Left ventricle myocardium inferior (tissue), 1 donor: ENCODE data around the gene NSDHL. TPM values are rescaled to one million over a fixed set of nuclear protein-coding genes. Genes with fewer than 3 reads are reported as not detected.

Source experiments
- DNase-seq: peaks from one replicate; pipeline ENCODE4 v3.0.0-alpha.2; 2020
- H3K27ac ChIP-seq: fragments of 200-600 bp; replicated peaks from 2 replicates; pipeline ENCODE4 v1.8.0; 2021
- H3K27me3 ChIP-seq: fragments of 200-600 bp; 2 replicates; pipeline ENCODE4 v1.8.0; 2021; ENCODE audit warnings: low read depth
- H3K36me3 ChIP-seq: fragments of 200-600 bp; 2 replicates; pipeline ENCODE4 v1.8.0; 2021
- H3K4me1 ChIP-seq: fragments of 200-600 bp; 2 replicates; pipeline ENCODE4 v1.8.0; 2021
- H3K4me3 ChIP-seq: fragments of 200-600 bp; 2 replicates; pipeline ENCODE4 v1.8.0; 2021; ENCODE audit warnings: mild to moderate bottlenecking, moderate library complexity
- H3K9me3 ChIP-seq: fragments of 200-600 bp; replicated peaks from 2 replicates; pipeline ENCODE4 v1.8.0; 2021
- CTCF ChIP-seq: fragments of 200-600 bp; IDR thresholded peaks from 2 replicates; pipeline ENCODE4 v1.8.0; 2021; ENCODE audit warnings: antibody characterized with exemption, mild to moderate bottlenecking, borderline replicate concordance
- intact Hi-C: fragments of 100-400 bp; cut with micrococcal nuclease; formaldehyde crosslinking; loops from one replicate; pipeline ENCODE4 v1.11.0; 2022
- total RNA-seq: library from RNA; stranded (reverse); fragmentation: NEBNext Ultra II Directional; extraction: Animal tissue kit (Norgen Biotek cat#: 25700); gene quantifications from one replicate; pipeline ENCODE4 v1.2.1, GENCODE V29; 2021
- donor health status: DM: no; HTN: yes; CAD: no; lungs with severe emphysema.

NSDHL gene
- total RNA-seq, 1 donor from 2014 or later = 11.4 TPM

GRCh38 chrX:152871260-152871659, 40.4 kb downstream of the NSDHL start:
- no peak for TF ChIP-seq CTCF
- H3K36me3 ChIP-seq = peaks cover 20% of the 10 kb centered on the region
- H3K4me1 ChIP-seq = no peaks in the 10 kb centered on the region
- no peak overlapping the region for H3K27ac ChIP-seq
- intact Hi-C loops = no loop called here
- H3K27me3 ChIP-seq = no peaks in the 10 kb centered on the region
- H3K4me3 ChIP-seq = no peak overlapping the region
- no peak for DNase-seq
- no peaks in the 10 kb centered on the region for H3K9me3 ChIP-seq

- Histone ChIP-seq H3K9me3 (no peaks in the 10 kb centered on the region), H3K36me3 (peaks cover 11% of the 10 kb centered on the region), H3K27me3 (no peaks in the 10 kb centered on the region), H3K27ac (no peak overlapping the region), H3K4me1 (no peaks in the 10 kb centered on the region), H3K4me3 (no peak overlapping the region)
- no peak for DNase-seq
- intact Hi-C loops = no loop called here
- no peak for TF ChIP-seq CTCF
Observed at GRCh38 chrX:152872522-152872921, 41.7 kb downstream of the NSDHL start.

GRCh38 chrX:152873361-152873760, 42.5 kb downstream of the NSDHL start:
- intact Hi-C loops = no loop called here
- no peak for DNase-seq
- no peak for TF ChIP-seq CTCF
- Histone ChIP-seq H3K27ac (no peak overlapping the region), H3K4me3 (no peak overlapping the region), H3K4me1 (no peaks in the 10 kb centered on the region), H3K27me3 (no peaks in the 10 kb centered on the region), H3K9me3 (no peaks in the 10 kb centered on the region), H3K36me3 (peaks cover 3% of the 10 kb centered on the region)

GRCh38 chrX:152876931-152877840, 46.3 kb downstream of the NSDHL start:
- no peaks in the 10 kb centered on the region for H3K4me1 ChIP-seq
- TF ChIP-seq CTCF = no peak
- no peak for DNase-seq
- H3K27ac ChIP-seq = no peak overlapping the region
- intact Hi-C loops = no loop called here
- H3K4me3 ChIP-seq = no peak overlapping the region
- no peaks in the 10 kb centered on the region for H3K9me3 ChIP-seq
- no peaks in the 10 kb centered on the region for H3K36me3 ChIP-seq
- no peaks in the 10 kb centered on the region for H3K27me3 ChIP-seq

GRCh38 chrX:152878976-152879755, 48.3 kb downstream of the NSDHL start:
- Histone ChIP-seq H3K4me1 (no peaks in the 10 kb centered on the region), H3K36me3 (no peaks in the 10 kb centered on the region), H3K27me3 (no peaks in the 10 kb centered on the region), H3K9me3 (no peaks in the 10 kb centered on the region), H3K27ac (no peak overlapping the region), H3K4me3 (no peak overlapping the region)
- intact Hi-C loops = no loop called here
- no peak for TF ChIP-seq CTCF
- DNase-seq = no peak
